Vagina (tissue), 2 donors: Measurements from ENCODE around the gene PC. TPM values are rescaled to one million over a fixed set of nuclear protein-coding genes. Genes with fewer than 3 reads are reported as not detected.

Experiments
- DNase-seq, 2 donors: peaks; one replicate each; pipeline ENCODE4 v3.0.0-alpha.2; 2017; ENCODE audit errors: extremely low spot score in 2 of 2
- H3K27ac ChIP-seq: fragments of 200-600 bp; sonication (generic); one replicate; pipeline ENCODE4 v1.5.1; 2019
- H3K27me3 ChIP-seq: fragments of 200-600 bp; sonication (generic); one replicate; pipeline ENCODE4 v1.5.1; 2019
- H3K36me3 ChIP-seq, 2 donors: fragments of 200-600 bp; sonication (generic); one replicate each; pipeline ENCODE4 v1.5.1; 2017 to 2019
- H3K4me1 ChIP-seq: fragments of 200-600 bp; sonication (generic); one replicate; pipeline ENCODE4 v1.5.1; 2019
- H3K4me3 ChIP-seq, 2 donors: fragments of 200-600 bp; sonication (generic); 1 replicate in 1 of 2; 2 replicates in 1 of 2; pipeline ENCODE4 v1.5.1; 2016 to 2019
- H3K9me3 ChIP-seq: fragments of 200-600 bp; sonication (generic); one replicate; pipeline ENCODE4 v1.5.1; 2019
- POLR2A ChIP-seq, 2 donors: fragments of 450-650 bp; IDR thresholded peaks; one replicate each; pipeline ENCODE4 v1.6.1; 2017; ENCODE audit warnings: antibody characterized with exemption in 2 of 2, mild to moderate bottlenecking in 2 of 2, moderate library complexity in 2 of 2
- POLR2AphosphoS5 ChIP-seq, 2 donors: sonication (generic); formaldehyde crosslinking; IDR thresholded peaks; one replicate each; pipeline ENCODE4 v1.9.0; 2017; ENCODE audit warnings: antibody characterized with exemption in 2 of 2, mild to moderate bottlenecking in 2 of 2, low read depth in 1 of 2; ENCODE audit not compliant: insufficient read depth in 1 of 2
- intact Hi-C: fragments of 100-400 bp; cut with DNase I; formaldehyde crosslinking; loops from one replicate; pipeline ENCODE4 v1.15.1; 2023
- total RNA-seq: library from RNA; depleted of rRNA; stranded (reverse); fragments of >200 nt; gene quantifications from one replicate; pipeline ENCODE4 v1.2.3, GENCODE V29; 2016
- TF ChIP-seq, protein P1 (sequence below), 3 experiments: fragments of 450-650 bp in 2 of 3; fragments of 200-600 bp in 1 of 3; sonication (generic) in 1 of 3; IDR thresholded peaks; one replicate each; pipeline ENCODE4 v1.5.1; 2017 to 2019; ENCODE audit warnings: antibody characterized with exemption in 3 of 3, mild to moderate bottlenecking in 2 of 3, moderate library complexity in 2 of 3

PC gene
- total RNA-seq, 1 donor from 2014 or later = 34.1 TPM

DNA sequence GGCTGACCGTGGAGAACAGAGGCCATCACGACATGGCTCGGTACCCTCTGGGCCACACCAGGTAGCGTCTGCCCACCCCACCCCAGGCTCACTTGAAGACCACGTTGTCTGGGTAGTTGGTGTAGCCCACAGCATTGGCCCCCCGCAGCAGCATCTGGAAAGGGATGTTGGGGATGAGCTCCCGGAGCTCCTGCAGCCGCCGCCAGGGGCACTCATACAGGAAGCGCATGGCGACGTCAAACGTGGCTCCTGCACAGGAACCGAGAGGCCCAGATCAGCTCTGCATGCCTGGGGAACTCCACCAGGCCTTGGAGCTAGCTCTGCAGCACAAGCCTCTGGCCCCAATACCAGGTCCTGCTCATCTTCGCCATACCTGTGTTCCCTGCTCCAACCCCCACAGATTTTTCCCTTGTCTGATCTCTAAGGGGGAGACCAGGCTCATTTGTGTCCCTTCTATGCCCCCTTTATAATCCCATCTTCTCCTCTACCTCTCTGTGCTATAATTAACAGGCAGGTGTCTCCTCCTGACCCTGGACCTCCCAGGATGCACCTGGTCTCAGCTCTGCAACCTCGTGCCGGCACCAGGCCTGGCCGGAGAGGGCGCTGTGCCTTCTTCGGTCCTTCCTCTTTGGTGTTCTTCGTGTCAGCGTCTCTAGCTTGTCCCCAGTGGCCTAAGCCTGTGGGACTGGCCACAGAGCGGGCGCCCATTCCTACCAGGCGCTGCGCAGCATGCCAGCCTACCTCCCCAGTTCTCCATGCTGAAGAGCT is 106.3 kb downstream of the PC start:
- Histone ChIP-seq H3K4me1 (peaks cover 10% of the 10 kb centered on the region), H3K27me3 (no peaks in the 10 kb centered on the region), H3K27ac (no peak overlapping the region), H3K4me3 (no peak overlapping the region), H3K36me3 (peaks cover 0 to 7% of the 10 kb centered on the region in 2 donors), H3K9me3 (no peaks in the 10 kb centered on the region)
- intact Hi-C loops = no loop called here
- TF ChIP-seq POLR2A (IDR thresholded peaks at IDR 0.05) (no peak), POLR2AphosphoS5 (IDR thresholded peaks at IDR 0.05; ENCODE audit: insufficient read depth in 1 of 2, low read depth in 1 of 2) (no peak)
- TF ChIP-seq, protein P1, sequence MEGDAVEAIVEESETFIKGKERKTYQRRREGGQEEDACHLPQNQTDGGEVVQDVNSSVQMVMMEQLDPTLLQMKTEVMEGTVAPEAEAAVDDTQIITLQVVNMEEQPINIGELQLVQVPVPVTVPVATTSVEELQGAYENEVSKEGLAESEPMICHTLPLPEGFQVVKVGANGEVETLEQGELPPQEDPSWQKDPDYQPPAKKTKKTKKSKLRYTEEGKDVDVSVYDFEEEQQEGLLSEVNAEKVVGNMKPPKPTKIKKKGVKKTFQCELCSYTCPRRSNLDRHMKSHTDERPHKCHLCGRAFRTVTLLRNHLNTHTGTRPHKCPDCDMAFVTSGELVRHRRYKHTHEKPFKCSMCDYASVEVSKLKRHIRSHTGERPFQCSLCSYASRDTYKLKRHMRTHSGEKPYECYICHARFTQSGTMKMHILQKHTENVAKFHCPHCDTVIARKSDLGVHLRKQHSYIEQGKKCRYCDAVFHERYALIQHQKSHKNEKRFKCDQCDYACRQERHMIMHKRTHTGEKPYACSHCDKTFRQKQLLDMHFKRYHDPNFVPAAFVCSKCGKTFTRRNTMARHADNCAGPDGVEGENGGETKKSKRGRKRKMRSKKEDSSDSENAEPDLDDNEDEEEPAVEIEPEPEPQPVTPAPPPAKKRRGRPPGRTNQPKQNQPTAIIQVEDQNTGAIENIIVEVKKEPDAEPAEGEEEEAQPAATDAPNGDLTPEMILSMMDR (IDR thresholded peaks at IDR 0.05) = no peak
- no peak for DNase-seq

DNA sequence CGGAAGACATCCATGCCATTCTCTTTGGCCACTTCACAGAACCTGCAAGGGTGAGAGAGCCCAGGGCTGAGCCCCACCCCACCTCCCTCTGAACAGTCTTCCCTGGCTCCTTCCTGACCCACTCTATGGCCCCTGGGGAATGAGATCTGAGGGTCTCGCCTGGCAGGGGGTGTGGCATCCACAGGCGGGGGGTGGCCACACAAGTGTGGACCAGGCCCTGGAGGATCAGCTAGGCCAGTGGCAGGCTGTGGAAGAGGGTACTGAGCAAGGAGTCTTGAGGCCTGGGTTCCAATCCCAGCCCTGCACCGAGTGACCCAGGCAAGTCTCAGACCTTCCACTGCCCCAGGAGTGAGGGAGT is 107.0 kb downstream of the PC start:
- TF ChIP-seq, protein P1 (IDR thresholded peaks at IDR 0.05) = no peak
- TF ChIP-seq POLR2A (IDR thresholded peaks at IDR 0.05) (no peak), POLR2AphosphoS5 (IDR thresholded peaks at IDR 0.05; ENCODE audit: insufficient read depth in 1 of 2, low read depth in 1 of 2) (no peak)
- Histone ChIP-seq H3K36me3 (peaks cover 0 to 9% of the 10 kb centered on the region in 2 donors), H3K27ac (no peak overlapping the region), H3K4me3 (no peak overlapping the region), H3K9me3 (no peaks in the 10 kb centered on the region), H3K4me1 (peaks cover 10% of the 10 kb centered on the region), H3K27me3 (no peaks in the 10 kb centered on the region)
- intact Hi-C loops = no loop called here
- DNase-seq = no peak

DNA sequence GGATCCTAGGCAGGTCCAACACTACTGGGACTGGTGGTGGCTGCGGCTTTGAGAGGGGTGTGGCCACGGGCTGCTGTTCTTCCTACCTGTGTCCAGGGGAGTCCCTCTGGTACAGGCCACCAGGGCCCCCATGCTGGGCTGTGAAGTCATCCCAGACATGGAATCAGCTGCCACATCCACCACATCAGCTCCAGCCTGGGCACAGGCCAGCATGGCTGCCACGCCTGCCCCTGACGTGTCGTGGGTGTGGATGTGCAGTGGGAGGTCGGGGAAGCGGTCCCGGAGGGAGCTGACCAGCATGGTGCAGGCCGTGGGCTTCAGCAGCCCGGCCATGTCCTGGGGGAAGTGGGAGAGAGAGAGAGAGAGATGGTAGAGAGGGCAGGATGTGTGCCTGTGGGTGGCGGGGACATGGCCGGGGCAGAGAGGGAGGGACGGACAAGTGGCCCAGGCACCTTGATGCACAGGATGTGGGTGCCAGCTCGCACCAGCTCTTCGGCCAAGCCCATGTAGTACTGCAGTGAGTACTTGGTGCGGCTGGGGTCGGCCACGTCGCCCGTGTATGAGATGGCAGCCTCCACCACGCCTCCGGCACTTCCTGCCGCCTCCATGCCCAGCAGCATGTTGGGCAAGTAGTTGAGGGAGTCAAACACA is 107.5 kb downstream of the PC start:
- no peak overlapping the region for H3K4me3 ChIP-seq
- DNase-seq = no peak
- H3K27ac ChIP-seq = no peak overlapping the region
- TF ChIP-seq POLR2A (IDR thresholded peaks at IDR 0.05) = no peak
- TF ChIP-seq, protein P1 (IDR thresholded peaks at IDR 0.05) = no peak
- no peak for TF ChIP-seq POLR2AphosphoS5 (IDR thresholded peaks at IDR 0.05; ENCODE audit: insufficient read depth in 1 of 2, low read depth in 1 of 2)
- peaks cover 0 to 14% of the 10 kb centered on the region in 2 donors for H3K36me3 ChIP-seq
- peaks cover 7% of the 10 kb centered on the region for H3K4me1 ChIP-seq
- H3K9me3 ChIP-seq = no peaks in the 10 kb centered on the region
- no peaks in the 10 kb centered on the region for H3K27me3 ChIP-seq
- intact Hi-C loops = no loop called here

DNA sequence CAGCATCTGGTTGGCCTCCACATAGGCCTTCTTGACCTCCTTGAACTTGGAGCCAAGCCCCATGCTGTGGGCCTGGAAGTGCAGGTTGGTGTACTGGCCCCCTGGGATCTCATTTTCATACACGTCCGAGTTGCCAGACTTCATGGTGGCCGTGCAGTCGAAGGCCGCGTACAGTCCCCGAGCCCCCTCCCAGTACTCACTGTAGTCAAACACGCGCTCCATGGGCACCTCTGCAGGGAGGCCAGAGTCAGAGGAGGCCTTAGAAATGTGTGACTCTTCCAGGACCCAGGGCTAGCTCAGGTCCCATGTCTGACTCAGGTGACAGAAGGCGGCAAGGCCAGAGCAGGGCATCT is 108.0 kb downstream of the PC start:
- Histone ChIP-seq H3K4me3 (no peak overlapping the region), H3K27ac (no peak overlapping the region), H3K36me3 (peaks cover 0 to 19% of the 10 kb centered on the region in 2 donors), H3K27me3 (no peaks in the 10 kb centered on the region), H3K9me3 (no peaks in the 10 kb centered on the region), H3K4me1 (peaks cover 5% of the 10 kb centered on the region)
- intact Hi-C loops = no loop called here
- DNase-seq = no peak
- TF ChIP-seq, protein P1 (IDR thresholded peaks at IDR 0.05) = no peak
- TF ChIP-seq POLR2A (IDR thresholded peaks at IDR 0.05) = no peak
